Endothelial cell of umbilical vein (primary cell): ENCODE measurements around the gene MAP3K19. TPM values are rescaled to one million over a fixed set of nuclear protein-coding genes. Genes with fewer than 3 reads are reported as not detected.

Experiments used
- BruUV-seq: library from RNA; stranded (reverse); fragments of 400-500 nt; replicated peaks from 2 replicates; lab custom pipeline; 2021; lab: Mats Ljungman, UMichigan
- CTCF ChIA-PET: fragments of 300-600, 350-600 bp; sonication (Branson Sonifier 250); formaldehyde crosslinking; loops from one replicate; lab custom pipeline; 2021; ENCODE audit warnings: antibody characterized with exemption, inconsistent platforms; lab: Charles Lee
- POLR2A ChIA-PET: fragments of 300-600, 350-600 bp; sonication (Branson Sonifier 250); formaldehyde crosslinking; loops from one replicate; lab custom pipeline; 2021; ENCODE audit warnings: antibody characterized with exemption, inconsistent platforms; lab: Charles Lee
- DNase-seq: peaks from one replicate; pipeline ENCODE4 v3.0.0-alpha.2; 2011; ENCODE audit warnings: low read depth, low spot score
- FAIRE-seq: peaks from 2 replicates; lab custom pipeline; 2011; peaks lifted over from hg19 to GRCh38; lab: Jason Lieb, UNC
- H2AFZ ChIP-seq: 2 replicates; pipeline ENCODE4 v1.6.0; 2012; ENCODE audit warnings: low read depth, low read length, control low read depth, inconsistent platforms
- H3K27ac ChIP-seq: 2 replicates; pipeline ENCODE4 v1.5.1; 2011; ENCODE audit warnings: low read depth, mild to moderate bottlenecking, control low read depth, low read length, moderate library complexity; ENCODE audit not compliant: insufficient read depth
- H3K27me3 ChIP-seq, 2 experiments: 2 replicates each; pipeline versions ENCODE4 v1.6.0 to v1.6.1; 2011; ENCODE audit warnings: low read length in 2 of 2, mixed read lengths in 1 of 2; ENCODE audit not compliant: control insufficient read depth in 2 of 2, insufficient read depth in 2 of 2
- H3K36me3 ChIP-seq, 2 experiments: 2 replicates in 1 of 2; 3 replicates in 1 of 2; pipeline ENCODE4 v1.5.1; 2011; ENCODE audit warnings: low read length in 2 of 2, mild to moderate bottlenecking in 1 of 2, moderate library complexity in 1 of 2; ENCODE audit not compliant: control insufficient read depth in 2 of 2, insufficient read depth in 2 of 2; ENCODE audit errors: extremely low read depth in 1 of 2
- H3K4me1 ChIP-seq: 3 replicates; pipeline ENCODE4 v1.5.1; 2011; ENCODE audit warnings: mild to moderate bottlenecking, low read length; ENCODE audit not compliant: control insufficient read depth, insufficient read depth; ENCODE audit errors: extremely low read depth
- H3K4me2 ChIP-seq: 2 replicates; pipeline ENCODE4 v1.6.1; 2011; ENCODE audit warnings: low read length, control low read depth, mixed read lengths; ENCODE audit not compliant: insufficient read depth
- H3K4me3 ChIP-seq, 3 experiments: fragments of 200-600 bp in 1 of 3; sonication (generic), shearing (Covaris generic) in 1 of 3; replicated peaks in 1 of 3; 2 replicates each; pipeline ENCODE4 v1.5.1; 2011 to 2016; ENCODE audit warnings: control low read depth in 3 of 3, low read length in 3 of 3, mild to moderate bottlenecking in 2 of 3, inconsistent platforms in 1 of 3, low read depth in 1 of 3, moderate library complexity in 1 of 3; ENCODE audit not compliant: insufficient read depth in 1 of 3
- H3K79me2 ChIP-seq: 2 replicates; pipeline ENCODE4 v1.6.0; 2012; ENCODE audit warnings: low read length, inconsistent platforms; ENCODE audit not compliant: control insufficient read depth, insufficient read depth
- H3K9ac ChIP-seq: replicated peaks from 2 replicates; pipeline ENCODE3; 2011; ENCODE audit warnings: low read length, control low read depth; ENCODE audit not compliant: insufficient read depth; ENCODE audit errors: extremely low read depth
- H3K9me1 ChIP-seq: replicated peaks from 3 replicates; pipeline ENCODE4 v1.6.0; 2011; ENCODE audit warnings: mild to moderate bottlenecking, low read length; ENCODE audit not compliant: control insufficient read depth, insufficient read depth; ENCODE audit errors: extremely low read depth
- H3K9me3 ChIP-seq: replicated peaks from 2 replicates; pipeline ENCODE4 v1.5.1; 2012; ENCODE audit warnings: low read length, inconsistent platforms; ENCODE audit not compliant: control insufficient read depth, insufficient read depth
- H4K20me1 ChIP-seq: replicated peaks from 2 replicates; pipeline ENCODE3; 2011; ENCODE audit warnings: mild to moderate bottlenecking, low read length; ENCODE audit not compliant: control insufficient read depth, insufficient read depth; ENCODE audit errors: extremely low read depth
- CTCF ChIP-seq, 2 donors: IDR thresholded peaks; 1 replicate in 1 of 2; 2 replicates in 1 of 2; pipeline ENCODE4 v1.5.1; 2011; ENCODE audit warnings: low read length in 2 of 2, mild to moderate bottlenecking in 2 of 2, moderate library complexity in 2 of 2, control low read depth in 1 of 2, inconsistent platforms in 1 of 2, low read depth in 1 of 2; ENCODE audit not compliant: insufficient read depth in 1 of 2; ENCODE audit errors: extremely low read depth in 1 of 2
- EZH2 ChIP-seq: IDR thresholded peaks from 2 replicates; pipeline ENCODE4 v1.6.1; 2012; ENCODE audit warnings: borderline replicate concordance, low read depth, mild to moderate bottlenecking, moderate library complexity, low read length, inconsistent platforms; ENCODE audit not compliant: severe bottlenecking
- FOS ChIP-seq: IDR thresholded peaks from 2 replicates; pipeline ENCODE4 v1.6.1; 2011; ENCODE audit warnings: mild to moderate bottlenecking, low read length, moderate library complexity, borderline replicate concordance; ENCODE audit not compliant: insufficient read depth
- GATA2 ChIP-seq: IDR thresholded peaks from 2 replicates; pipeline ENCODE4 v1.7.0; 2011; ENCODE audit warnings: low read depth, mild to moderate bottlenecking, moderate library complexity, mixed read lengths, low read length; ENCODE audit not compliant: insufficient read length, insufficient read depth
- JUN ChIP-seq: IDR thresholded peaks from 2 replicates; pipeline ENCODE4 v1.6.1; 2011; ENCODE audit warnings: borderline replicate concordance, low read depth; ENCODE audit not compliant: insufficient read length, insufficient read depth
- MAX ChIP-seq: IDR thresholded peaks from 2 replicates; pipeline ENCODE4 v1.6.1; 2011; ENCODE audit not compliant: insufficient read depth, insufficient read length
- MYC ChIP-seq: IDR thresholded peaks from one replicate; pipeline ENCODE4 v1.6.1; 2011; ENCODE audit warnings: mild to moderate bottlenecking, low read depth, low read length
- POLR2A ChIP-seq: IDR thresholded peaks from 2 replicates; pipeline ENCODE4 v1.6.1; 2012; ENCODE audit warnings: low read depth, mild to moderate bottlenecking, control low read depth, low read length
- POLR2AphosphoS5 ChIP-seq: IDR thresholded peaks from 2 replicates; pipeline ENCODE4 v1.6.1; 2012; ENCODE audit warnings: low read depth, mild to moderate bottlenecking, control low read depth, low read length, moderate library complexity; ENCODE audit not compliant: insufficient read depth
- dilution Hi-C: fragments of 300-500 bp; cut with MboI; formaldehyde crosslinking; loops from one replicate; pipeline ENCODE4 v1.15.0; 2019; ENCODE audit warnings: low sequenced_read_pairs; ENCODE audit not compliant: extremely low pct_ligation_motif_present
- intact Hi-C: fragments of 100-400 bp; cut with micrococcal nuclease; formaldehyde crosslinking; loops from one replicate; pipeline ENCODE4 v1.10.0; 2022
- polyA plus RNA-seq, 4 experiments: library from polyadenylated mRNA; depleted of rRNA in 3 of 4; stranded (reverse) in 3 of 4; unstranded in 1 of 4; fragments of >200 nt; gene quantifications; 2 replicates each; pipeline versions ENCODE4 v1.2.1 to v1.2.3, GENCODE V29; 2011 to 2012; ENCODE audit warnings: missing spikeins in 1 of 4
- total RNA-seq: library from RNA; stranded (reverse); gene quantifications from 2 replicates; pipeline ENCODE4 v1.2.3, GENCODE V29; 2021

Gene MAP3K19
- total and polyA plus RNA-seq, 2 donors (not counting 3 experiments of a cell fraction or from before 2014, with no cell fraction given), result not detected

- intact Hi-C loops, result no loop called here
- BruUV-seq, result no TSS peak
- Histone ChIP-seq H2AFZ (no peak overlapping the region), H3K9ac (no peak overlapping the region), H3K27ac (no peak overlapping the region), H4K20me1 (no peaks in the 10 kb centered on the region), H3K4me3 (no peak overlapping the region), H3K4me1 (no peaks in the 10 kb centered on the region), H3K4me2 (no peak overlapping the region), H3K9me1 (no peaks in the 10 kb centered on the region), H3K79me2 (peaks cover 37% of the 10 kb centered on the region), H3K27me3 (no peaks in the 10 kb centered on the region), H3K36me3 (no peaks in the 10 kb centered on the region), H3K9me3 (no peaks in the 10 kb centered on the region)
- no peak for DNase-seq
- ChIA-PET CTCF (no interaction called here), POLR2A (no interaction called here)
- dilution Hi-C loops, result no loop called here
- TF ChIP-seq GATA2 (no peak), POLR2A (no peak), FOS (no peak), MAX (no peak), CTCF (IDR thresholded peaks at IDR 0.05; ENCODE audit: extremely low read depth in 1 of 2, insufficient read depth in 1 of 2, low read depth in 1 of 2, low read length in 2 of 2) (no peak), EZH2 (no peak), POLR2AphosphoS5 (no peak), MYC (no peak), JUN (no peak)
- FAIRE-seq, result no peak
Observed at GRCh38 chr2:135076556-135076955, 29.3 kb upstream of the MAP3K19 start.
